Endothelial cell of umbilical vein (primary cell): ENCODE data around the gene DMD. TPM values are rescaled to one million over a fixed set of nuclear protein-coding genes. Genes with fewer than 3 reads are reported as not detected.

Experiments used
- BruUV-seq: library from RNA; stranded (reverse); fragments of 400-500 nt; replicated peaks from 2 replicates; lab custom pipeline; 2021; lab: Mats Ljungman, UMichigan
- CTCF ChIA-PET: fragments of 300-600, 350-600 bp; sonication (Branson Sonifier 250); formaldehyde crosslinking; loops from one replicate; lab custom pipeline; 2021; ENCODE audit warnings: antibody characterized with exemption, inconsistent platforms; lab: Charles Lee
- POLR2A ChIA-PET: fragments of 300-600, 350-600 bp; sonication (Branson Sonifier 250); formaldehyde crosslinking; loops from one replicate; lab custom pipeline; 2021; ENCODE audit warnings: antibody characterized with exemption, inconsistent platforms; lab: Charles Lee
- DNase-seq: peaks from one replicate; pipeline ENCODE4 v3.0.0-alpha.2; 2011; ENCODE audit warnings: low read depth, low spot score
- FAIRE-seq: peaks from 2 replicates; lab custom pipeline; 2011; peaks lifted over from hg19 to GRCh38; lab: Jason Lieb, UNC
- H2AFZ ChIP-seq: 2 replicates; pipeline ENCODE4 v1.6.0; 2012; ENCODE audit warnings: low read depth, low read length, control low read depth, inconsistent platforms
- H3K27ac ChIP-seq: 2 replicates; pipeline ENCODE4 v1.5.1; 2011; ENCODE audit warnings: low read depth, mild to moderate bottlenecking, control low read depth, low read length, moderate library complexity; ENCODE audit not compliant: insufficient read depth
- H3K27me3 ChIP-seq, 2 experiments: 2 replicates each; pipeline versions ENCODE4 v1.6.0 to v1.6.1; 2011; ENCODE audit warnings: low read length in 2 of 2, mixed read lengths in 1 of 2; ENCODE audit not compliant: control insufficient read depth in 2 of 2, insufficient read depth in 2 of 2
- H3K36me3 ChIP-seq, 2 experiments: 2 replicates in 1 of 2; 3 replicates in 1 of 2; pipeline ENCODE4 v1.5.1; 2011; ENCODE audit warnings: low read length in 2 of 2, mild to moderate bottlenecking in 1 of 2, moderate library complexity in 1 of 2; ENCODE audit not compliant: control insufficient read depth in 2 of 2, insufficient read depth in 2 of 2; ENCODE audit errors: extremely low read depth in 1 of 2
- H3K4me1 ChIP-seq: 3 replicates; pipeline ENCODE4 v1.5.1; 2011; ENCODE audit warnings: mild to moderate bottlenecking, low read length; ENCODE audit not compliant: control insufficient read depth, insufficient read depth; ENCODE audit errors: extremely low read depth
- H3K4me2 ChIP-seq: 2 replicates; pipeline ENCODE4 v1.6.1; 2011; ENCODE audit warnings: low read length, control low read depth, mixed read lengths; ENCODE audit not compliant: insufficient read depth
- H3K4me3 ChIP-seq, 3 experiments: fragments of 200-600 bp in 1 of 3; sonication (generic), shearing (Covaris generic) in 1 of 3; replicated peaks in 1 of 3; 2 replicates each; pipeline ENCODE4 v1.5.1; 2011 to 2016; ENCODE audit warnings: control low read depth in 3 of 3, low read length in 3 of 3, mild to moderate bottlenecking in 2 of 3, inconsistent platforms in 1 of 3, low read depth in 1 of 3, moderate library complexity in 1 of 3; ENCODE audit not compliant: insufficient read depth in 1 of 3
- H3K79me2 ChIP-seq: 2 replicates; pipeline ENCODE4 v1.6.0; 2012; ENCODE audit warnings: low read length, inconsistent platforms; ENCODE audit not compliant: control insufficient read depth, insufficient read depth
- H3K9ac ChIP-seq: replicated peaks from 2 replicates; pipeline ENCODE3; 2011; ENCODE audit warnings: low read length, control low read depth; ENCODE audit not compliant: insufficient read depth; ENCODE audit errors: extremely low read depth
- H3K9me1 ChIP-seq: replicated peaks from 3 replicates; pipeline ENCODE4 v1.6.0; 2011; ENCODE audit warnings: mild to moderate bottlenecking, low read length; ENCODE audit not compliant: control insufficient read depth, insufficient read depth; ENCODE audit errors: extremely low read depth
- H3K9me3 ChIP-seq: replicated peaks from 2 replicates; pipeline ENCODE4 v1.5.1; 2012; ENCODE audit warnings: low read length, inconsistent platforms; ENCODE audit not compliant: control insufficient read depth, insufficient read depth
- H4K20me1 ChIP-seq: replicated peaks from 2 replicates; pipeline ENCODE3; 2011; ENCODE audit warnings: mild to moderate bottlenecking, low read length; ENCODE audit not compliant: control insufficient read depth, insufficient read depth; ENCODE audit errors: extremely low read depth
- EZH2 ChIP-seq: IDR thresholded peaks from 2 replicates; pipeline ENCODE4 v1.6.1; 2012; ENCODE audit warnings: borderline replicate concordance, low read depth, mild to moderate bottlenecking, moderate library complexity, low read length, inconsistent platforms; ENCODE audit not compliant: severe bottlenecking
- FOS ChIP-seq: IDR thresholded peaks from 2 replicates; pipeline ENCODE4 v1.6.1; 2011; ENCODE audit warnings: mild to moderate bottlenecking, low read length, moderate library complexity, borderline replicate concordance; ENCODE audit not compliant: insufficient read depth
- GATA2 ChIP-seq: IDR thresholded peaks from 2 replicates; pipeline ENCODE4 v1.7.0; 2011; ENCODE audit warnings: low read depth, mild to moderate bottlenecking, moderate library complexity, mixed read lengths, low read length; ENCODE audit not compliant: insufficient read length, insufficient read depth
- JUN ChIP-seq: IDR thresholded peaks from 2 replicates; pipeline ENCODE4 v1.6.1; 2011; ENCODE audit warnings: borderline replicate concordance, low read depth; ENCODE audit not compliant: insufficient read length, insufficient read depth
- MYC ChIP-seq: IDR thresholded peaks from one replicate; pipeline ENCODE4 v1.6.1; 2011; ENCODE audit warnings: mild to moderate bottlenecking, low read depth, low read length
- POLR2A ChIP-seq: IDR thresholded peaks from 2 replicates; pipeline ENCODE4 v1.6.1; 2012; ENCODE audit warnings: low read depth, mild to moderate bottlenecking, control low read depth, low read length
- POLR2AphosphoS5 ChIP-seq: IDR thresholded peaks from 2 replicates; pipeline ENCODE4 v1.6.1; 2012; ENCODE audit warnings: low read depth, mild to moderate bottlenecking, control low read depth, low read length, moderate library complexity; ENCODE audit not compliant: insufficient read depth
- dilution Hi-C: fragments of 300-500 bp; cut with MboI; formaldehyde crosslinking; loops from one replicate; pipeline ENCODE4 v1.15.0; 2019; ENCODE audit warnings: low sequenced_read_pairs; ENCODE audit not compliant: extremely low pct_ligation_motif_present
- intact Hi-C: fragments of 100-400 bp; cut with micrococcal nuclease; formaldehyde crosslinking; loops from one replicate; pipeline ENCODE4 v1.10.0; 2022
- polyA plus RNA-seq, 4 experiments: library from polyadenylated mRNA; depleted of rRNA in 3 of 4; stranded (reverse) in 3 of 4; unstranded in 1 of 4; fragments of >200 nt; gene quantifications; 2 replicates each; pipeline versions ENCODE4 v1.2.1 to v1.2.3, GENCODE V29; 2011 to 2012; ENCODE audit warnings: missing spikeins in 1 of 4
- total RNA-seq: library from RNA; stranded (reverse); gene quantifications from 2 replicates; pipeline ENCODE4 v1.2.3, GENCODE V29; 2021
- TF ChIP-seq, protein P1 (sequence below): IDR thresholded peaks from 2 replicates; pipeline ENCODE4 v1.6.1; 2011; ENCODE audit not compliant: insufficient read depth, insufficient read length
- TF ChIP-seq, protein P2 (sequence below), 2 donors: IDR thresholded peaks; 1 replicate in 1 of 2; 2 replicates in 1 of 2; pipeline ENCODE4 v1.5.1; 2011; ENCODE audit warnings: low read length in 2 of 2, mild to moderate bottlenecking in 2 of 2, moderate library complexity in 2 of 2, control low read depth in 1 of 2, inconsistent platforms in 1 of 2, low read depth in 1 of 2; ENCODE audit not compliant: insufficient read depth in 1 of 2; ENCODE audit errors: extremely low read depth in 1 of 2

The DMD gene
- total and polyA plus RNA-seq, 2 donors (not counting 3 experiments of a cell fraction or from before 2014, with no cell fraction given): 7.3 to 9.0 TPM

DNA sequence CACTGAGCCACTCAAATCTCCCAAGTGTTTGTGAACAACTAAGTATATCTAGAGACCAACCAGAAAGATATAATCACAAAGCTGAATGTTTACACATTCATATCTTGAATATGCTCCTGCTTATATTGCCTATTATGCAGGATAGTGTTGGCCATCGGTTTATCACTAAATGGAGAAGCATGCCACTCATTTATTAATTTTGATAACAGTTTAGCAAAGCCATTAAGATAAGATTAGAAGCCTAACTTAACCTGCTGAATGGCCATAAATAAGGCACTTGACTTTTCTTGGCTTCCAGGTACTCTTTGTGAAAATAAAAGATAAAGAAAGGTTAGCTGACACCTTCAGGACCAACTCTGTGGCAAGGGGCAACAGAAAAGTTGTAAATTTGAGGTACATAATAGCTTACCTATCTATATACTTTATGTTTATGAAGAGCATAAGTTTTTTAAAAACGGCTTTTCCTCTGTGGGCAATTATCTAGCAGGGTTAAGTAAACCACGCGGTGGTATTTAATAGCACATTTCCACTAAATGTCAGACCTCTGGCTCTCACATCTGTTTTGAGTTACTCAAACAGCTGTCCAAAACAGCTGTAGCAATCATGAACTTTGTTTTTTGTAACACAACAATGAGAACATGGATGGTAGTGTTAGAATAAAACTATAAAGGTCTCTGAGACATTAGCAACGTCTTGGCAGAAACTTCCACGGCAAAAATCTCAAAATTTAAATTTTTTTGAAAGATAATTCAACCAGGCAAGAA, 2080.7 kb downstream of the DMD start:
- Histone ChIP-seq H4K20me1 (no peaks in the 10 kb centered on the region), H3K4me2 (no peak overlapping the region), H3K36me3 (no peaks in the 10 kb centered on the region), H3K9me1 (no peaks in the 10 kb centered on the region), H3K79me2 (no peaks in the 10 kb centered on the region), H3K27ac (no peak overlapping the region), H2AFZ (no peak overlapping the region), H3K4me1 (peaks cover 9% of the 10 kb centered on the region), H3K27me3 (no peaks in the 10 kb centered on the region), H3K9me3 (no peaks in the 10 kb centered on the region), H3K4me3 (no peak overlapping the region), H3K9ac (no peak overlapping the region)
- FAIRE-seq: no peak
- no TSS peak for BruUV-seq
- TF ChIP-seq, protein P1, sequence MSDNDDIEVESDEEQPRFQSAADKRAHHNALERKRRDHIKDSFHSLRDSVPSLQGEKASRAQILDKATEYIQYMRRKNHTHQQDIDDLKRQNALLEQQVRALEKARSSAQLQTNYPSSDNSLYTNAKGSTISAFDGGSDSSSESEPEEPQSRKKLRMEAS: no peak
- TF ChIP-seq EZH2 (no peak), FOS (no peak), MYC (no peak), JUN (no peak), POLR2AphosphoS5 (no peak), POLR2A (no peak), GATA2 (no peak)
- TF ChIP-seq, protein P2, sequence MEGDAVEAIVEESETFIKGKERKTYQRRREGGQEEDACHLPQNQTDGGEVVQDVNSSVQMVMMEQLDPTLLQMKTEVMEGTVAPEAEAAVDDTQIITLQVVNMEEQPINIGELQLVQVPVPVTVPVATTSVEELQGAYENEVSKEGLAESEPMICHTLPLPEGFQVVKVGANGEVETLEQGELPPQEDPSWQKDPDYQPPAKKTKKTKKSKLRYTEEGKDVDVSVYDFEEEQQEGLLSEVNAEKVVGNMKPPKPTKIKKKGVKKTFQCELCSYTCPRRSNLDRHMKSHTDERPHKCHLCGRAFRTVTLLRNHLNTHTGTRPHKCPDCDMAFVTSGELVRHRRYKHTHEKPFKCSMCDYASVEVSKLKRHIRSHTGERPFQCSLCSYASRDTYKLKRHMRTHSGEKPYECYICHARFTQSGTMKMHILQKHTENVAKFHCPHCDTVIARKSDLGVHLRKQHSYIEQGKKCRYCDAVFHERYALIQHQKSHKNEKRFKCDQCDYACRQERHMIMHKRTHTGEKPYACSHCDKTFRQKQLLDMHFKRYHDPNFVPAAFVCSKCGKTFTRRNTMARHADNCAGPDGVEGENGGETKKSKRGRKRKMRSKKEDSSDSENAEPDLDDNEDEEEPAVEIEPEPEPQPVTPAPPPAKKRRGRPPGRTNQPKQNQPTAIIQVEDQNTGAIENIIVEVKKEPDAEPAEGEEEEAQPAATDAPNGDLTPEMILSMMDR (IDR thresholded peaks at IDR 0.05; ENCODE audit: extremely low read depth in 1 of 2, insufficient read depth in 1 of 2, low read depth in 1 of 2, low read length in 2 of 2): no peak
- intact Hi-C loops: no loop called here
- no peak for DNase-seq
- POLR2A ChIA-PET: no interaction called here
- CTCF ChIA-PET: interaction anchor here (0.5 kb wide), 1 partner anchor 15 kb away, joined by 3 read pairs; no protein-coding TSS in a partner anchor
- dilution Hi-C loops: no loop called here
